DMS 273 treated with DMSO at 0.1 percent for 48 hours (cell line): ENCODE results near the gene TFF2.

Experiments
- DNase-seq: peaks from one replicate; lab custom pipeline; 2025; lab: John Stamatoyannopoulos, UW

Gene TFF2

GRCh38 chr21:42305707-42306147 is 45.1 kb downstream of the TFF2 start:
- no peak for DNase-seq

GRCh38 chr21:42304556-42305454 is 46.0 kb downstream of the TFF2 start:
- DNase-seq: no peak

- DNase-seq: no peak
Measured at GRCh38 chr21:42303443-42303842, 47.4 kb downstream of the TFF2 start.

GRCh38 chr21:42302794-42303193 is 48.0 kb downstream of the TFF2 start:
- DNase-seq: no peak

DNA sequence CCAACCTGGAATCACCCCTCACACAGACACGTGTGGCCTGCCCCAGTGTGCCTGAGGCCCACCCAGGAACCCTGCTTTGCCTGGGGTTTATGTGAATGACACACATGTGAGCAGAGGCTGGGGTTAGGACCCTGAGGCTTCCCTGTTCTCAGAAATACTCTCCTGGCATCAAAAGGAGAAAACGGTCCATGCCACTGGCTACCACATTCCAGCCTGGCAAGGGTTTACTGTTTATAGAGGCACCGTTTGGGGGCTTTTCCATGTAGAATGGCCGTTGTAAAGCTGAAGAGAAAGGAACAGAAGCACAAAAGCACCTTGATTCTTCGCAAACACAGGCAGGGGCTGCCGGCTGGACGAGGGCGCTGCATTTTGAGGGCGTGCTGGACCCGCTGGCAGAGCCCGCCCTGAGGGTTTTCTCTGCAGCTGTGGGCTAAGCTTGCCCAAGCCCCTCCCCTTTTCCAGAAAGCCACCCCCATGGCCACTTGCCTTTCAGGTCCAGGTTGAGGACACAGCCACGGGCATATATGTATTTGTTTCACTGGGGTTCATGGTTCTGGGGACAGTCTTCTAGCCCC is 48.6 kb downstream of the TFF2 start:
- no peak for DNase-seq

DNA sequence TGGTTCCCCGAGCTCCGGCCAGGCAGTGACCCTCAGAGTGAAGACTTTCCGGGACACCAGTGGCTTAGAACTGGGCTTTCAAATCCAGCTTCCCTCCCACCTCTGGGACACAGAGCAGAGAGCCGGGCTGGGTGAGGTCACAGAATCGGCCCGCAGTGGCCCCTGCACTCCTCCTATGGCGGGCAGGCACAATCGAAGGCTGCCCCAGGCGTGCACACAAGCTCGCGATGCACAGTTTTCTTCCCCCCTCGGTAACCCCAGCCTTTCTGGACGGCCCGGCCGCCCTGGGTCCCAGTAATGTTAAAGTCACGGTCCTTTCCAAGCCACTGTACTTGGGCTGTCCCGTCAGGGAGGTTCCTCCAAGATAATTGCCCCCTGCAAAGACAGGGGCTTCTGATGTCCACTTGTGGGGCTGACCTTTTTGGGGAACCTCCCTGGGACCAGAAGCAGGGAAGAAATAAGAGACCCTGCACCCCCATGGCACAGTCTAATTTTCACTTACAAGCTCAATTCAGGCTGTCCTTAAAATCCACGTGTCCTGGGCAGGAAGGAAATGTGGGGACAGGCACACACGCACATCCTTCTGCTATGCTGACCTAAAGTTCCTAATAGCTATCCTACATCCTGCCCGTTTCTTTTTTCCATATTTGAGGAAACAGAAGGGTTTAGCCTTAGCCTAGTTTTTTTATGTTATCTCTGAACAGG is 49.3 kb downstream of the TFF2 start:
- DNase-seq: no peak

- DNase-seq: no peak
Measured at GRCh38 chr21:42300956-42301355, 49.8 kb downstream of the TFF2 start.

- no peak for DNase-seq
Measured at GRCh38 chr21:42300045-42300583, 50.7 kb downstream of the TFF2 start.

DNA sequence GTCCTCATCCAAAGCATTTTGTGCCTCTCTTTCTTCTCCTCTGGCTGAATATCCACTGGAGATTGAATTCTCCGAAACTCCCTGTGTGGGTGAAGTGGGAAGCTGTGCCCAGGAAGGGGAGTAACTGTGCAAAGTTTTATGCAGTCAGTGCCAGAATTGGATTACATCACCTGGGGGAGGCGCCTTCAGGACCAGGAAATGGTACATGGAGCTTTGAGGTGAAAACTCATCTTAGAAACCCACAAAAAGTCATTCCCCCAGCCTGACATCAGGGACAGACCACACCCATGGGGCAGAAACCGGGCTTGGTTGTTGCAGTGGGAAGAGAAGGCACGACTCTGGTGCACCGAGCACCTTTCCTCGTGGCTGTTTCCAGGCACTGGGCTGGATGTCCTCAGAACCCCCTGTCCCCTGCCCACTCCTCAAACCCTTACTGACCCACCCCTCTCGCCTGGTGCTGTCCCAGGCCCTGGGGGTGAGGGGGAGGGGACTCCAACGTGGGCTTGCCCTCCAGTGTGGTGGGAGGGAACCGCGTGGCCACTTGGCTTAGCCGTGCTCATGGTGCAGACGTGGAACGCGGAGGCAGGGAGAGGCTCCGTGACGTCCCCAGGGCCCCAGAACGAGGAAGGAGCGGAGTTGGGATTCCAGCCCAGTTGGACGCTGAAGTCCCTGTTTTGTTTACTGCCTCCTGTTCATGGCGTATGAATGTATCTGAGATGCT is 51.3 kb downstream of the TFF2 start:
- no peak for DNase-seq

DNA sequence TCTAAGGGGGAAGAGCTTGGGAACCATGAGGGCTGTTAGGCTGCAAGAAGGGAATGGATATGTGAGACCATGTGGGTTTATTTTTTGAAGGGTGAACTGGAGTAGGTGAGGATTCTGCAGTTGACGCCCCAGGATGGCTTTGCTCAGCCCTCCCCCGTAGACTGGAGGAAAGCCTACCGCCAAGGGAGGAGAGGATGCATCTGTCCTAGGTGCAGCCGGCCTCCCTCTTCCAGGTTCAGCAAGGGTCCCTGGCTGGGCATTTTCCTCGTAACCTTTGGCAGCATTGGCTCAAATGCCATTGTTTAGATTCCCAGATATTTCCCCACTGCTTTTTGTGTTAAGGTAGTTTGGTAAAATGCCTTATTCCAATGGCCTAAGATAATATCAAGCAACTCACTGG is 52.1 kb downstream of the TFF2 start:
- no peak for DNase-seq

- no peak for DNase-seq
Measured at GRCh38 chr21:42298237-42298636, 52.6 kb downstream of the TFF2 start.

- no peak for DNase-seq
Measured at GRCh38 chr21:42297377-42297776, 53.4 kb downstream of the TFF2 start.

- no peak for DNase-seq
Measured at GRCh38 chr21:42296501-42296900, 54.3 kb downstream of the TFF2 start.
